ENCODE data around the gene MYO6. TPM values are rescaled to one million over a fixed set of nuclear protein-coding genes. Genes with fewer than 3 reads are reported as not detected.

The MYO6 gene
- total RNA-seq, 2 experiments from 2014 or later = 6.3 to 7.6 TPM

GRCh38 chr6:75819776-75820487 is 70.9 kb downstream of the MYO6 start:
- Mint-ChIP-seq H3K27me3 (no peaks in the 10 kb centered on the region), H3K4me3 (no peak overlapping the region), H3K4me1 (no peaks in the 10 kb centered on the region), H3K27ac (no peak overlapping the region), H3K9me3 (ENCODE audit: low read depth) (no peaks in the 10 kb centered on the region), H3K36me3 (no peaks in the 10 kb centered on the region)
- DNase-seq (no peak), ATAC-seq (no peak)
- CTCF ChIA-PET = interaction anchor here (0.7 kb wide), 1 partner anchor 73 kb away, joined by 3 read pairs; no protein-coding TSS in a partner anchor

DNA sequence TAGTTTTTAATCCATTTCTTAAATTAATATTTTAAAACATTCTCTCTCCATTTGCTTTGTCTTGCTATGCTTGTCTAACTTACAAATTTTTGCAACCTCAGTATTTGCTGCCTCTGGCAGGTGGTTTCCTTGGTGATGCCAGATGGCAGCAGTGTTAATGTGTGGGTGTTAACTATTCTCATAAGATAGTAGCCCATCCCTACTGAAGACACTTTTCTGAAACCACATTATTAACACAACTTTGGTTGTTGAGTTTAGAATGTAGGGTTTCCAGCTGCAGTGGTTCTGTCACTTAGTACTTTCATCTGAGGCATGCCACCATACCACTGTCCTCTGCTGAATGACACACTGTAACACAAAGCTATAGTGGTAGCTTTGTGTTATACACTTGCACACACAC is 75.1 kb downstream of the MYO6 start:
- H3K9me3 Mint-ChIP-seq (ENCODE audit: low read depth) = no peaks in the 10 kb centered on the region
- no peak for DNase-seq
- no peak overlapping the region for H3K4me3 Mint-ChIP-seq
- H3K36me3 Mint-ChIP-seq = no peaks in the 10 kb centered on the region
- CTCF ChIA-PET = no interaction called here
- no peaks in the 10 kb centered on the region for H3K4me1 Mint-ChIP-seq
- H3K27ac Mint-ChIP-seq = no peak overlapping the region
- no peaks in the 10 kb centered on the region for H3K27me3 Mint-ChIP-seq
- ATAC-seq = no peak

- Mint-ChIP-seq H3K9me3 (ENCODE audit: low read depth) (no peaks in the 10 kb centered on the region), H3K27ac (no peak overlapping the region), H3K36me3 (peaks cover 4% of the 10 kb centered on the region), H3K4me1 (peaks cover 17% of the 10 kb centered on the region), H3K4me3 (no peak overlapping the region), H3K27me3 (no peaks in the 10 kb centered on the region)
- CTCF ChIA-PET = no interaction called here
- ATAC-seq (no peak), DNase-seq (no peak)
These were observed 78.1 kb downstream of the MYO6 start for GRCh38 chr6:75827163-75827562.

GRCh38 chr6:75830959-75831885 is 82.2 kb downstream of the MYO6 start:
- DNase-seq = peak; percentile 69
- H3K36me3 Mint-ChIP-seq = peaks cover 16% of the 10 kb centered on the region
- peak overlapping the region; percentile 20 for H3K27ac Mint-ChIP-seq
- ATAC-seq = peak; percentile 95
- H3K9me3 Mint-ChIP-seq (ENCODE audit: low read depth) = peaks cover 3% of the 10 kb centered on the region
- no peaks in the 10 kb centered on the region for H3K27me3 Mint-ChIP-seq
- peaks cover 17% of the 10 kb centered on the region for H3K4me1 Mint-ChIP-seq
- CTCF ChIA-PET = interaction anchor here (0.7 to 1.2 kb wide), 2 partner anchors 9 to 106 kb away, joined by 3 read pairs; no protein-coding TSS in a partner anchor
- no peak overlapping the region for H3K4me3 Mint-ChIP-seq

DNA sequence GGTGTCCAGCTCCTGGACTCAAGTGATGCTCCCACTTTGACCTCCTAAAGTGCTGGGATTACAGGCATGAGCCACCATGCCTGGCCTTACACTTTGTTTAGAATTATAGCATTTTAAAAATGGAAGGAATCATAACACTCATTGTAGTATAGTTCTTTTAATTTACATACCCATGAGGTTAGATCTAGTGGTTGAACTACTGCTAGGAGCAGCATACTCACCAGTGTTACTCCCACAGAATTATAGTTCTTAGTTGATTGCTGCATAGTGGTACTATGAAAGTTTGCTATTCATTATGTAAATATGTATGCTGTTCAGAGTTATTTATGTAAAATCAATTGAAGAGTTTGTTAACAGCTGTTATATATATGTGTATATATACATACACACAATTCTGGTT is 85.4 kb downstream of the MYO6 start:
- CTCF ChIA-PET = no interaction called here
- H3K27ac Mint-ChIP-seq = no peak overlapping the region
- peaks cover 17% of the 10 kb centered on the region for H3K4me1 Mint-ChIP-seq
- H3K36me3 Mint-ChIP-seq = peaks cover 16% of the 10 kb centered on the region
- no peak for DNase-seq
- no peaks in the 10 kb centered on the region for H3K27me3 Mint-ChIP-seq
- ATAC-seq = no peak
- H3K4me3 Mint-ChIP-seq = no peak overlapping the region
- peaks cover 3% of the 10 kb centered on the region for H3K9me3 Mint-ChIP-seq (ENCODE audit: low read depth)

DNA sequence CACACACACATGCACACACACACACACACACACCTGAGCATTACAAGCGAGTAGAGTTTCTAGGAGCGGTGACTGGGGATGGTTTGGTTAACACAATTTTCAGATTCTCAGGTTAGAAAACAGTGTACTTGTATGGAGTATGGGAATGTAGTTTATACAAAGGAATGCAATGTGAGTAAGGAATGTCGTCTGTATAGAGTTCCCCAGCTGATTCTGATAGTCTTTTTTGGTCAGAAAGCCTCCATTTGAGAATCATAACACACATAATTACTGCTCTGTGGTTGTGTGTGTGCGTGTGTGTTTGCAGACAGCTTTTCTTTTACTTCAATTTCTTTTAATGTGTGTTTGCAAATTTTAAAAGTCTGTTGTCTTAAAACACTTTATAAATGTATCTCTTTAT is 93.2 kb downstream of the MYO6 start:
- CTCF ChIA-PET = interaction anchor here (0.7 to 1.1 kb wide), 2 partner anchors 13 to 28 kb away, joined by 3 read pairs; no protein-coding TSS in a partner anchor
- no peak for DNase-seq
- Mint-ChIP-seq H3K9me3 (ENCODE audit: low read depth) (no peaks in the 10 kb centered on the region), H3K4me3 (no peak overlapping the region), H3K36me3 (peaks cover 1% of the 10 kb centered on the region), H3K27ac (no peak overlapping the region), H3K4me1 (peaks cover 9% of the 10 kb centered on the region), H3K27me3 (no peaks in the 10 kb centered on the region)
- no peak for ATAC-seq

GRCh38 chr6:75842732-75843131 is 93.7 kb downstream of the MYO6 start:
- CTCF ChIA-PET = interaction anchor here (0.7 to 1.1 kb wide), 2 partner anchors 13 to 28 kb away, joined by 3 read pairs; no protein-coding TSS in a partner anchor
- DNase-seq (no peak), ATAC-seq (no peak)
- Mint-ChIP-seq H3K4me3 (no peak overlapping the region), H3K36me3 (peaks cover 1% of the 10 kb centered on the region), H3K27ac (no peak overlapping the region), H3K9me3 (ENCODE audit: low read depth) (no peaks in the 10 kb centered on the region), H3K27me3 (no peaks in the 10 kb centered on the region), H3K4me1 (peaks cover 9% of the 10 kb centered on the region)

DNA sequence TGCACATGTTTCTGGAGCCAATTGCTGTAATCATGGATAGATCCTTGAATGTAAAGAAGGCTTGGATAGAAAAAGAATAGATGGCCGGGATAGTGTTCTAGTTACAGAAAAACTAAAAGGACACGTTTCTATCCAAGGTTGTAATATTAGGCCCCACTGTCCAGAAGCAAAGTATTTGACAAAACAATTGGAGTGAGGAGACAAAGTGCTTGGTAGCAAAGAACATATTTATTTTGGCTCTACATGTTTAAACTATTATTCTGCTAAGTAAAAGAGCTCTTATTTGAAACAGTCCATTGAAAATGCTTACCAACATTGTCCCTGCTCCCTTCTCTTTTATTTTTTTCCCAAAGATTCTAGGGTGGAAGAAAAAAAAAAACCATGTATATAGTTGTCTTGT is 94.4 kb downstream of the MYO6 start:
- Mint-ChIP-seq H3K27me3 (no peaks in the 10 kb centered on the region), H3K9me3 (ENCODE audit: low read depth) (no peaks in the 10 kb centered on the region), H3K27ac (no peak overlapping the region), H3K36me3 (peaks cover 1% of the 10 kb centered on the region), H3K4me3 (no peak overlapping the region), H3K4me1 (peaks cover 9% of the 10 kb centered on the region)
- CTCF ChIA-PET = no interaction called here
- ATAC-seq = no peak
- DNase-seq = no peak

DNA sequence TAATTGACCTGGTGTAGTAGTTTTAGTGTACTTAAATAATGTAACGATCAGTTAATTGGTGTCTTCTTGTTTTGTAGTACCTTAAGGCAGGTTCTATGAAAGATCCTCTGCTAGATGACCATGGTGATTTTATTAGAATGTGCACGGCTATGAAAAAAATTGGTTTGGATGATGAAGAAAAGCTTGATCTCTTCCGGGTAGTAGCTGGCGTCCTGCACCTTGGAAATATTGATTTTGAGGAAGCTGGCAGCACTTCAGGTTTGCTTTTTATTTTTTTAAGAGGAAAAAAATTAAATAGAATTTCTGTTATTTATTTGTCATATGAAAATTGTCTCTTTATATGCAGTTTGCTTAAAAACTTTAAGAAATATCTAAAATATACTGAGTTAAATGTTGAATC is 99.2 kb downstream of the MYO6 start:
- CTCF ChIA-PET = no interaction called here
- H3K27me3 Mint-ChIP-seq = no peaks in the 10 kb centered on the region

GRCh38 chr6:75849329-75850025 is 100.4 kb downstream of the MYO6 start:
- no peak overlapping the region for H3K27ac Mint-ChIP-seq
- DNase-seq (no peak), ATAC-seq (no peak)
- no peaks in the 10 kb centered on the region for H3K9me3 Mint-ChIP-seq (ENCODE audit: low read depth)
- no peak overlapping the region for H3K4me3 Mint-ChIP-seq
- H3K36me3 Mint-ChIP-seq = no peaks in the 10 kb centered on the region
- no peaks in the 10 kb centered on the region for H3K27me3 Mint-ChIP-seq
- CTCF ChIA-PET = no interaction called here
- H3K4me1 Mint-ChIP-seq = no peaks in the 10 kb centered on the region

More for the DNA sequence above, 99.2 kb downstream of the MYO6 start:
- ATAC-seq (no peak), DNase-seq (no peak)
- Mint-ChIP-seq H3K27ac (no peak overlapping the region), H3K4me3 (no peak overlapping the region), H3K36me3 (no peaks in the 10 kb centered on the region), H3K9me3 (ENCODE audit: low read depth) (no peaks in the 10 kb centered on the region), H3K4me1 (no peaks in the 10 kb centered on the region)

DNA sequence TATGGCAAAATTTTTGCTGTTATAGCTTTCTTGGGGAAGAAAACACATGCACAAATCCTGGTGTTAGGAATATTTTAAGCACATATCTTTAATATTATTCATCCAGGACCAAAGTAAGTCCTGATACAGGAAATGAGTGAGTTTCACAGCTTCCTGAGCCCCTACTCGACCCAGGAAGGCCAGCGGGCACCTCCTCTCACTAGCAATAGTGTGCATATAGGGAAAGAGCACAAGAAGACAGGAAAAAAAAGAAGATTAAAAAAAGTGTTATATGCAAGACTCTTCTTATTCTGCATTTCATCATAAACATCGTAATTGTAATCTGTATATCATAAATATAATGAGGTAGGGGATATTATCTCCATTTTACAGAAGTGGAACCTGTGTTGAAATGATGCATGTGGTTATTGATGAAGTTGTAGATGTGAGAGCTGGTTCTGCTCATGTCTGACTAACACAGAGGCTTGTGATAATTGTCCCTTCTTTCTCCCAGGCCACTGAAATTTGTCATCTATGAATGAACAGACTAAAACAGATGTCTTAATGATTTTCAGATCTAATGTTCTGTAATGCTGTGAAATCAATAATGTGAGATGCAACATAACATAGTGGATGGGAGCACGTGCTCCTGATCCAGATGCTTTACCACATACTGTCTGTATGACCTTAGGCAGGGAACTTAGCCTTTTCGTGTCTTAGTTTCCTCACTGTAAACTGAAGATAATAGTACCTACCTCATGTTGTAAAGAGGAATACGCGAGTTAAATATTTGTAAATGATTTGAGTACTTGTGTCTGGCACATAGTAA is 101.2 kb downstream of the MYO6 start:
- Mint-ChIP-seq H3K9me3 (ENCODE audit: low read depth) (no peaks in the 10 kb centered on the region), H3K4me3 (no peak overlapping the region), H3K4me1 (no peaks in the 10 kb centered on the region), H3K27me3 (no peaks in the 10 kb centered on the region), H3K36me3 (no peaks in the 10 kb centered on the region), H3K27ac (no peak overlapping the region)
- ATAC-seq (no peak), DNase-seq (no peak)
- CTCF ChIA-PET = no interaction called here

DNA sequence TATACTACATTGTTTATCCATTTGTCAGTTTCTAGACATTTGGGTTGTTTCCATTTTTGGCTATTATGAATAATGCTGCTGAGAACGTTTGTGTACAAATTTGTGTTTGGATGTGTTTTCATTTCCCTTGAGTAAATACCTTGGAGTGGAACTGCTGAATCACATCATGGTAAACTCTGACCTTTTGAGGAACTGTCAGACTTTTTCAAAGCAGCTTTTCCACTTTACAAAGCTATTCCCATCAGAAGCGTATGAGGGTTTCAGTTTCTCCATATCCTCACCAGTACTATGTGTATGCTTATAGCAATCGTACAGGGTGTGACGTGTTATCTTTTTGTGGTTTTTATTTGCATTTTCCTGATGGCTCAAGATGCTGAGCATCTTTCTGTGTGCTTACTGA is 103.7 kb downstream of the MYO6 start:
- Mint-ChIP-seq H3K36me3 (no peaks in the 10 kb centered on the region), H3K27ac (no peak overlapping the region), H3K4me3 (no peak overlapping the region), H3K4me1 (no peaks in the 10 kb centered on the region), H3K9me3 (ENCODE audit: low read depth) (no peaks in the 10 kb centered on the region), H3K27me3 (no peaks in the 10 kb centered on the region)
- CTCF ChIA-PET = interaction anchor here (1.2 kb wide), 1 partner anchor 40 kb away, joined by 3 read pairs; no protein-coding TSS in a partner anchor
- ATAC-seq (no peak), DNase-seq (no peak)

DNA sequence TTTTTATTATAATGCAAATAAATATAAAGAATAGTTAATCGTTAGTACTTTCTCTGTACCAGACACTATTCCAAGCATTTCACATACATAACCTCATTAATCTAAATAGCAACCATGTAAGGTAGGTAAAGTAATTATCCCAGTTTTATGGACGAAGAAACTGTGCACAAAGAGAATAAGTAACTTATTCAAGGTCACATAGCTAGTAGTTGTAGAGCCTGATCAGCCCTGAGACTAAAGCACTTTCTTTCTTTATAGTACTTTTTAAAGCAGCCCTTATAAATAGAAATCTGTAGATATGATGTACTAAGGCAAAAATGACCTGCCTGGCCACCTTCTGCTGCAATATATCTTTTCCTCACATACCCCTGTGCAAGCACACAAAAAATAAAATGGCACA is 104.8 kb downstream of the MYO6 start:
- ATAC-seq (no peak), DNase-seq (no peak)
- CTCF ChIA-PET = interaction anchor here (1.2 kb wide), 1 partner anchor 39 kb away, joined by 3 read pairs; no protein-coding TSS in a partner anchor
- H3K4me1 Mint-ChIP-seq = no peaks in the 10 kb centered on the region
- H3K9me3 Mint-ChIP-seq (ENCODE audit: low read depth) = no peaks in the 10 kb centered on the region
- no peak overlapping the region for H3K27ac Mint-ChIP-seq
- H3K27me3 Mint-ChIP-seq = no peaks in the 10 kb centered on the region
- no peak overlapping the region for H3K4me3 Mint-ChIP-seq
- H3K36me3 Mint-ChIP-seq = no peaks in the 10 kb centered on the region

Data from activated CD8-positive, alpha-beta memory T cell treated with anti-CD3 and anti-CD28 coated beads, Interleukin-2, amount 10 ng/mL, durations not matched to agents 7 days and 5 days (primary cell).